Stimulated activated CD4-positive, alpha-beta T cell treated with anti-CD3 and anti-CD28 coated beads, Interleukin-1b, Interleukin-23, amount 100 ng/mL, for 24 hours (primary cell): Measurements from ENCODE around the gene BICDL2.

Source experiments
- DNase-seq, 4 experiments: peaks; one replicate each; pipeline ENCODE4 v3.0.0-alpha.2; 2020; ENCODE audit warnings: low read depth in 4 of 4, low spot score in 1 of 4

Gene BICDL2

DNA sequence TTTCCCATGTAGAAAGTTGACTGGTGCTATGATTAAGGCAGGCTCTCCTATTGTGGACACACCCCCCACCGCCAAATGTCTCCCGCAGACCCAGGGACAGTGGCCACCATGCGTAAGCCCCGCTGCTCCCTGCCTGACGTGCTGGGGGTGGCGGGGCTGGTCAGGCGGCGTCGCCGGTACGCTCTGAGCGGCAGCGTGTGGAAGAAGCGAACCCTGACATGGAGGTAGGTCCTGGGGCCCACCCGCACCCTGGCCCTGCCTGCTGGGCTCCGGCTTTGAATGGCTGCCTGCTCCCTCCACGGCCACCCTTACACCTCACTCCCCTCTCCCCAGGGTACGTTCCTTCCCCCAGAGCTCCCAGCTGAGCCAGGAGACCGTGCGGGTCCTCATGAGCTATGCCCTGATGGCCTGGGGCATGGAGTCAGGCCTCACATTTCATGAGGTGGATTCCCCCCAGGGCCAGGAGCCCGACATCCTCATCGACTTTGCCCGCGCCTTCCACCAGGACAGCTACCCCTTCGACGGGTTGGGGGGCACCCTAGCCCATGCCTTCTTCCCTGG lies 13.3 kb upstream of the BICDL2 start:
- no peak for DNase-seq

DNA sequence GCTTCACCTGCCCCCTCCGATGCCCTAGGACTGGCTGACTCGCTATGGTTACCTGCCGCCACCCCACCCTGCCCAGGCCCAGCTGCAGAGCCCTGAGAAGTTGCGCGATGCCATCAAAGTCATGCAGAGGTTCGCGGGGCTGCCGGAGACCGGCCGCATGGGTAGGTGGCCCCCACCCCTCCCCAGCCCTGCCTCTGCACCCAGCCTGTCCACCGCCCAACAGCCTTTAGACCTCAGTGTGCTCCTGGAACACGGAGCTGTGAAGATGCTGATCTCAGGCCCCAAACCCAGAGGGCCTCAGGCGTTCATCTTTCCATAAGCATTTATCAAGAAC lies 10.6 kb upstream of the BICDL2 start:
- no peak for DNase-seq

- no peak for DNase-seq
These were observed 10.1 kb upstream of the BICDL2 start for GRCh38 chr16:3046641-3047386.

- no peak for DNase-seq
These were observed 9.3 kb upstream of the BICDL2 start, which contains the start of gene MMP25 for GRCh38 chr16:3045758-3046640. Gene MMP25 (plus strand): TSS chr16:3046561. CDS start chr16:3046918, 357 bp downstream.

DNA sequence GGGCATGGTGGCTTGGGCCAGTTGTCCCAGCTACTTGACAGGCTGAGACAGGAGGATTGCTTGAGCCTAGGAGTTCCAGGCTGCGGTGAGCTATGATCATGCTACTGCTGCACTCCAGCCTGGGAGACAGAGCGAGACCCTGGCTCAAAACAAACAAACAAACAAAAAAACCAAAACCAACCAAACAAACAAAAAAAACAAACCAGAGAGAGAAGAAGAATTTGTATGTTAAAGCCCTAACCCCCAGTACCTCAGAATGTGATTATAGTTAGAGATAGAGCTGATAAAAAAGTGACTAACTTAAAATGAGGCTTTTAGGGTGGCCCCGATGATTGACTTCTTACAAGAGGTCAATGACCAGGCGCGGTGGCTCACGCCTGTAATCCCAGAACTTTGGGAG lies 8.0 kb upstream of the BICDL2 start:
- DNase-seq, result no peak

DNA sequence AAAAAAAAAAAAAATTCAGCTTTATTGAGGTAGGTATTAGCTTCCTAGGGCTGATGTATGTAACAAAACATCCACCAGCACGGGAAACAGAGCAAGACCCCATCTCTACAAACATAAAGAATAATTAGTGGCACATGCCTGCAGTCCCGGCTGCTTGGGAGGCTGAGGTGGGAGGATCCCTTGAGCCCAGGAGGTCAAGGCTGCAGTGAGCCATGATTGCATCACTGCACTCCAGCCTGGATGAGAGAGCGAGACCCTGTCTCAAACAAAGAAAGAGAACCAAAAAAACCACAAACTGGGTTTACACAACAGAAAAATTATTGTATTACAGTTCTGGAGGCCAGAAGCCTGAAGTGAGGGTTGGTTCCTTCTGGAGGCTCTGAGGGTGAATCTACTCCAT lies 5.6 kb upstream of the BICDL2 start:
- DNase-seq, result no peak

DNA sequence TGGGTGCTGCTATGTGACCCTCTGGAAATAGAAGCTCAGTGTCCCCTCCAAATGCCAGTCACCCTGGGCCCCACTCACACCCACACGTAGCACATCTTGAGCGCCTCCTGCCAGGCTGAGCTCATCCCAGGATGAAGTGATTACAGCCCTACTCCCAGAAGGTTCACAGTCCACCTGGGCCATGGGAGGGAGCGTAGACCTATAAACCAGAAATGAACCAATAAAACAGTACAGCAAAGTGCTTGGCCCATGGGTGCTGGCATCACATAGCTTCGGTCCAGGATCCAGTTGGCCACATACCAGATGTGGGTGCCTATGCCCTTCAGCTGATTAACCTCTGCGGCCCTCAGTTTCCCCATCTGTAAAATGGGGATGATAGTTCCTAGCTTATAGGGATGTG lies 2.2 kb upstream of the BICDL2 start:
- no peak for DNase-seq

DNA sequence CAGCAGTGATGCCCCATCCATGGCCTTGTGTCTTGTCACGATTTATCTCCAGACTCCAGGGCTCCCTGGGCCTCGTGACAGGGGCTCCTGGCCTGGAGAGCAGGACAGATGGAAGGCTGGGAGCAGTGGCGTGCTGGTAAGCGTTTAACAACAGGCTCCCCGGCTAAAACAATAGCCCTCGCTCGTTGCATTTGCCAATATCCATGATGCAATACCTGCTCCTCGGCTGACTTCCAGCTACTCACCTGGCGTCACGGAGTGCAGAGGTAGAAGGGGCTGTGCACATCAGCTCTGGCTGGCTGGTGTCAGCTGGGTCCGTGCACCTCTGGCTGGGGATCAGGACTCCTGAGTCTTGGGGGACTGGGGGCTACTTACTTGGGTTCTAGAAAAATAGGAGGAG lies 1.5 kb upstream of the BICDL2 start:
- no peak for DNase-seq

GRCh38 chr16:3035972-3036725 lies 595 bp downstream of the BICDL2 start:
- no peak for DNase-seq

GRCh38 chr16:3035289-3035971 lies 1.3 kb downstream of the BICDL2 start:
- DNase-seq, result no peak

DNA sequence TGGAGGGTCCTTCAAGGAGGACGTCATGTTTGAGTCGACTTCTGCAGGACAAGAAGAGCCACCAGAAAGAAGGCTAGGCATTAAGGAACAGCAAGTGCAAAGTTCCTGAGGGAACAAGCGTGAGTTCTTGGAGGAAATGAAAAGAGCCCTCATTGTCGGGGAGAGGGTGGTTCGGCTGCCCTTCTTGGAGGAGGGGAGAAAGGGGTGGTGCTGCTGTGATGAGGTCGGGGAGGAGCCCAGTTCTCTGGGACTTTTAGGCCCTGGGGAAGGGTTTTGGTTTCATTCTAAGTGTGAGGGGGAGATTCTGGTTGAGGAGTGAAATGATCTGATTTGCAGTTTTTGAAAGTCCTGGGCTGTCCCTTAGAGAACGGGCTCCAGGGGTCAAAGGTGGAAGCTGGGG lies 4.1 kb downstream of the BICDL2 start:
- no peak for DNase-seq

DNA sequence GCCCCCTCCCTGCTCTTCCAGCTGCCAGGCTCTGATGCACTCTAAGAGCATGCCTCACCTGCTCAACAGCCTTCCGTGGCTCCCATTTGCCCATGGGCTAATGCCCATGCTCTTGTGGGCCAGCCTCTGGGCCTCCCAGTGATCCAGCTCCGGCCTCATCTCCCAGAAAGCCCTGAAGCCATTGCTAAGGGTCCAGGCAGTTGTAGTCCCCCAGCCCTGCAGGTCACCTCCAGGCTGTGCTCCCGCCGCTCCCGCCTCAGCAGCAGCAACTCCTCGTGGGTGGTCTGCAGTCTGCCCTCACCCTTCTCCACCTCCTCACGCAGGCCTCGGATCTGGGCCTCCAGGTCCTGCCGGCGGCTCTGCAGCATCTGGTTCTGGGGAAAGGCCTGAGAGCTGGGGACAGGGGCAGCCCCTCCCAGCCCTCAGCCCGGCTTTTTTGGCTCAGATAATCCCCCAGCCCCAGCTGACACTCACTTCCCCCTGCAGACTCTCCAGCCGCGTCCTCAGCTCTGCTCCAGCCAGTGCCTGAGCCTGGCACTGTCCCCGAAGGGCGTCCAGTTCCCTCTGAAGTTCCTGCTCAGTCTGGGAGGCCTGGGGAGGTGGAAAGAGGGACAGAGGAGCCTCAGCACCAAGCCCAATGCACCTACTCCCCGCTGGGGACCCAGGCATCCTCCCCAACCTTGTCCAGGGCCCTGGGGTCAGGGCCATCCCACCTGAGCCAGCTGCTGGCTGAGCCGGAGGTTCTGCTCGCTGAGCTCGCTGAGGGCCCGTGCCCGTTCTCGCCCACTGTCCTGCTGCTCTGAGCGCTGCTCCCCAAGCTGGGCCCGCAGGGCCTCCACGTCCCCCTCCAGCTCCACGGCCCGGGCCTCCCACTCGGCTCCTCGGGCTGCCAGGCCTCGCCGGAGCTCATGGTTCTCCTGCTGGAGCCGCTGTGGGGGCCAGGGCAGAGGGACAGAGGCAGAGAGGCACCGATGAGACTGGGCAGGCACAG lies 6.2 kb downstream of the BICDL2 start:
- DNase-seq, result no peak

GRCh38 chr16:3029491-3030221 lies 7.1 kb downstream of the BICDL2 start:
- peak in 2 of 4 experiments; percentile 34 to 46 for DNase-seq

DNA sequence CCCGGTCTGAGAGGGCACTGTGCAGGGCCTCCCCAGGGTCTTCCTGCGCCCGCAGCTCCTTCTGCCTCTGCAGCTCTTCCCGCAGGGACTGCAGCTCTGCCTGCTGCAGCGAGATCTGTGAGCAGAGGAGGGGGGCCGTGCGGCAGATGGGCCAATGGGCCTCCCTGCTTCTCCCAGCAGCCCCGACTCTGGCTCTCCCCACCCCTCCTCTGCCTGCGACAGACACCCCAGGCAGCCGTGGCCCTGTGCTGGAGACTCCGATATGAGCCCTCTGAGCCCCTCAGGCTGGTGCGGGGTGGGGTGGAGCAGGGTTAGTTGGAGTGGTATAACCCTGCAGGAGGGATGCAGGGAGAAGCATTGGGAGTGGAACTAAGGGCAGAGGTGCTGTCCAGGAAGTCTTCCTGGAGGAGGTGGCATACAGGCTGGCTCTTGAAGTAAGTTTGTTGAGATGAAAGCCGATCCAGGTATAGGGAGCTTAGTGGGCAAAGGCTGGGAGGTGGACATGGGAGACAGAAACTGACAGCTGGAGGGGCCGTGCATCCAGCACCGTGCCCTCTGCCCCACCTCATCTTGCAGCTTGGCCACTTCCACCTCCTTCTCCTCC lies 7.9 kb downstream of the BICDL2 start:
- DNase-seq, result no peak

GRCh38 chr16:3027983-3028715 lies 8.6 kb downstream of the BICDL2 start:
- DNase-seq, result peak; percentile 79 to 91 (median 84)

GRCh38 chr16:3027489-3027795 lies 9.3 kb downstream of the BICDL2 start:
- DNase-seq, result no peak

- DNase-seq, result no peak
These were observed 9.9 kb downstream of the BICDL2 start for GRCh38 chr16:3026609-3027488.
